HepG2 (cell line): ENCODE data around the gene UCN. TPM values are rescaled to one million over a fixed set of nuclear protein-coding genes. Genes with fewer than 3 reads are reported as not detected.

Source experiments
- ATAC-seq: fragments of 200-7000 bp; cut with Tn5 transposase; 3 replicates; pipeline ENCODE4 v1.9.1; 2020; ENCODE audit warnings: mild to moderate bottlenecking, moderate library complexity
- BruUV-seq: library from RNA; stranded (reverse); fragments of 400-500 nt; replicated peaks from 2 replicates; lab custom pipeline; 2021; lab: Mats Ljungman, UMichigan
- CTCF ChIA-PET: fragments of 300-600 bp; formaldehyde crosslinking; extraction: SDS; loops from one replicate; lab custom pipeline; 2021; ENCODE audit warnings: low total read pairs, inconsistent platforms, low intra/inter-chr PET ratio; lab: Yijun Ruan, JAX
- POLR2A ChIA-PET: fragments of 350-600 bp; sonication (Branson Sonifier 250); formaldehyde crosslinking; loops from one replicate; lab custom pipeline; 2020; ENCODE audit warnings: antibody characterized with exemption, inconsistent platforms; lab: Yijun Ruan, JAX
- DNase-seq: peaks from one replicate; pipeline ENCODE4 v3.0.0-alpha.2; 2015; ENCODE audit warnings: low spot score
- FAIRE-seq: peaks from 3 replicates; lab custom pipeline; 2011; peaks lifted over from hg19 to GRCh38; lab: Jason Lieb, UNC
- H2AFZ ChIP-seq: one replicate; pipeline ENCODE4 v1.6.1; 2011; ENCODE audit warnings: low read length, inconsistent platforms
- H3K27ac ChIP-seq: fragments of 300-600 bp; 3 replicates; pipeline ENCODE4 v1.8.0; 2011; ENCODE audit warnings: mixed run types, mild to moderate bottlenecking, mixed read lengths, low read length, inconsistent platforms; ENCODE audit not compliant: insufficient read depth; ENCODE audit errors: extremely low read length
- H3K27me3 ChIP-seq, 2 experiments: fragments of 200-600 bp in 1 of 2; 2 replicates in 1 of 2; 3 replicates in 1 of 2; pipeline versions ENCODE4 v1.6.0 to v1.8.0; 2011; ENCODE audit warnings: low read length in 2 of 2, mild to moderate bottlenecking in 2 of 2, moderate library complexity in 2 of 2, inconsistent platforms in 1 of 2; ENCODE audit not compliant: insufficient read depth in 2 of 2, control insufficient read depth in 1 of 2
- H3K36me3 ChIP-seq, 2 experiments: fragments of 200-600 bp in 1 of 2; replicated peaks in 1 of 2; 2 replicates in 1 of 2; 3 replicates in 1 of 2; pipeline versions ENCODE4 v1.5.1 to v1.8.0; 2011; ENCODE audit warnings: low read length in 2 of 2, inconsistent platforms in 1 of 2; ENCODE audit not compliant: insufficient read depth in 2 of 2, control insufficient read depth in 1 of 2
- H3K4me1 ChIP-seq: 2 replicates; pipeline ENCODE4 v1.5.1; 2012; ENCODE audit warnings: low read length, inconsistent platforms; ENCODE audit not compliant: insufficient read depth
- H3K4me2 ChIP-seq: 2 replicates; pipeline ENCODE4 v1.6.0; 2011; ENCODE audit warnings: low read depth, low read length, inconsistent platforms
- H3K4me3 ChIP-seq, 3 experiments: fragments of 200-600 bp in 1 of 3; sonication (generic), shearing (Covaris generic) in 1 of 3; replicated peaks in 1 of 3; 2 replicates each; pipeline ENCODE4 v1.5.1; 2011 to 2016; ENCODE audit warnings: low read length in 3 of 3, inconsistent platforms in 2 of 3, low read depth in 2 of 3, mild to moderate bottlenecking in 2 of 3, control low read depth in 1 of 3, mixed read lengths in 1 of 3; ENCODE audit not compliant: insufficient read depth in 1 of 3
- H3K79me2 ChIP-seq: one replicate; pipeline ENCODE4 v1.6.1; 2011; ENCODE audit warnings: low read length, inconsistent platforms; ENCODE audit not compliant: insufficient read depth
- H3K9ac ChIP-seq: 2 replicates; pipeline ENCODE4 v1.6.0; 2011; ENCODE audit warnings: mild to moderate bottlenecking, low read depth, low read length, inconsistent platforms; ENCODE audit not compliant: insufficient read depth
- H3K9me3 ChIP-seq: 2 replicates; pipeline ENCODE4 v1.5.1; 2012; ENCODE audit warnings: mild to moderate bottlenecking, low read length
- H4K20me1 ChIP-seq: 2 replicates; pipeline ENCODE4 v1.6.0; 2011; ENCODE audit warnings: inconsistent platforms, mild to moderate bottlenecking, low read length, moderate library complexity; ENCODE audit not compliant: insufficient read depth
- ATM ChIP-seq: fragments of 450-650 bp; IDR thresholded peaks from 2 replicates; pipeline ENCODE4 v1.7.1; 2017; ENCODE audit warnings: mild to moderate bottlenecking, borderline replicate concordance
- CBX1 ChIP-seq: IDR thresholded peaks from one replicate; pipeline ENCODE4 v1.6.1; 2016; ENCODE audit warnings: antibody characterized with exemption, low read depth
- FOXP4 ChIP-seq: sonication (generic); formaldehyde crosslinking; IDR thresholded peaks from 2 replicates; pipeline ENCODE4 v1.4.0; 2020; ENCODE audit warnings: missing genetic modification reagents
- RFXANK ChIP-seq: IDR thresholded peaks from 2 replicates; pipeline ENCODE4 v1.6.1; 2016
- SATB2 ChIP-seq: sonication (generic); formaldehyde crosslinking; IDR thresholded peaks from 2 replicates; pipeline ENCODE4 v1.5.0; 2020; ENCODE audit warnings: missing genetic modification reagents
- SP2 ChIP-seq: sonication (generic); formaldehyde crosslinking; IDR thresholded peaks from 2 replicates; pipeline ENCODE4 v1.5.1; 2020; ENCODE audit warnings: mild to moderate bottlenecking, missing genetic modification reagents
- TBX3 ChIP-seq: fragments of 450-650 bp; IDR thresholded peaks from 2 replicates; pipeline ENCODE4 v1.6.1; 2017; ENCODE audit warnings: antibody characterized with exemption, mild to moderate bottlenecking, inconsistent platforms, borderline replicate concordance
- TEAD3 ChIP-seq: optimal IDR thresholded peaks from 2 replicates; pipeline ENCODE3; 2016; ENCODE audit warnings: borderline replicate concordance
- ZFP62 ChIP-seq: sonication (generic); formaldehyde crosslinking; IDR thresholded peaks from 2 replicates; pipeline ENCODE4 v1.4.0; 2020; ENCODE audit warnings: missing genetic modification reagents
- ZNF407 ChIP-seq: sonication (generic); formaldehyde crosslinking; IDR thresholded peaks from one replicate; pipeline ENCODE4 v1.5.1; 2020; ENCODE audit warnings: mild to moderate bottlenecking, missing genetic modification reagents; ENCODE audit errors: not compliant biosample characterization
- ZNF747 ChIP-seq: sonication (generic); formaldehyde crosslinking; IDR thresholded peaks from 2 replicates; pipeline ENCODE4 v1.8.1; 2023; ENCODE audit warnings: missing genetic modification reagents, mild to moderate bottlenecking, borderline replicate concordance
- ZNF839 ChIP-seq: sonication (generic); formaldehyde crosslinking; IDR thresholded peaks from 2 replicates; pipeline ENCODE4 v1.4.0; 2020; ENCODE audit warnings: missing genetic modification reagents, mild to moderate bottlenecking, borderline replicate concordance
- WGBS: methylation state at CpG from one replicate; pipeline ENCODE4 v1.1.6; 2017; ENCODE audit warnings: low lambda C conversion rate; 5-methylcytosine and 5-hydroxymethylcytosine counted together
- in situ Hi-C: cut with HindIII; loops from 2 replicates; pipeline ENCODE4 v1.10.0; 2017; ENCODE audit warnings: low pct_unique_long_range_greater_than_20kb; ENCODE audit not compliant: extremely low pct_ligation_motif_present
- intact Hi-C: fragments of 100-400 bp; cut with micrococcal nuclease; formaldehyde crosslinking; loops from one replicate; pipeline ENCODE4 v1.10.0; 2022; ENCODE audit not compliant: unreplicated experiment
- polyA plus RNA-seq, 8 experiments: library from polyadenylated mRNA; depleted of rRNA in 3 of 8; stranded (reverse) in 7 of 8; unstranded in 1 of 8; fragments of >200 nt; fragmentation: Illumina TruSeq in 4 of 8; extraction: Trizol in 4 of 8; gene quantifications; 2 replicates each; pipeline versions ENCODE4 v1.2.1 to v1.2.3, GENCODE V29; 2011 to 2016; ENCODE audit warnings: low read depth in 4 of 8, missing spikeins in 1 of 8, mixed read lengths in 1 of 8; ENCODE audit not compliant: insufficient read depth in 1 of 8
- total RNA-seq, 5 experiments: library from RNA; depleted of rRNA; stranded (reverse); fragments of >200 nt; fragmentation: Illumina TruSeq; extraction: Trizol; gene quantifications; 2 replicates each; pipeline ENCODE4 v1.2.3, GENCODE V29; 2016; ENCODE audit warnings: low read depth in 1 of 5

UCN gene
- total and polyA plus RNA-seq, 2 of the 13 experiments (the other 11 are each of a cell fraction or from before 2014, with no cell fraction given) = 1.2 to 2.3 TPM

GRCh38 chr2:27264753-27265535 lies 43.3 kb downstream of the UCN start:
- peak; percentile 73 for DNase-seq
- Histone ChIP-seq H3K9me3 (no peaks in the 10 kb centered on the region), H3K27me3 (peaks cover 19 to 79% of the 10 kb centered on the region in 2 experiments), H3K36me3 (no peaks in the 10 kb centered on the region), H3K4me1 (peaks cover 26% of the 10 kb centered on the region), H3K79me2 (no peaks in the 10 kb centered on the region), H3K9ac (no peak overlapping the region), H4K20me1 (no peaks in the 10 kb centered on the region), H3K4me3 (peak overlapping the region; percentile 56 to 77 (median 58)), H3K27ac (no peak overlapping the region), H3K4me2 (peak overlapping the region; percentile 92), H2AFZ (no peak overlapping the region)
- in situ Hi-C loops (no loop called here), intact Hi-C loops (loop anchor here (1.0 to 2.0 kb wide), 3 partner anchors 16 to 38 kb away; no protein-coding TSS in a partner anchor)
- ATAC-seq = peak; percentile 79
- ChIA-PET POLR2A (interaction anchor here (0.8 kb wide), 1 partner anchor 17 kb away, joined by 3 read pairs; no protein-coding TSS in a partner anchor), CTCF (interaction anchor here (1.8 to 3.6 kb wide), 3 partner anchors 15 to 38 kb away, joined by 7 to 29 read pairs (median 20); no protein-coding TSS in a partner anchor)
- BruUV-seq = no TSS peak
- peak; percentile 48 for FAIRE-seq
- WGBS = 9% methylated on average over 36 of the region's 56 CpGs
- TF ChIP-seq ZFP62 (CRISPR knock-in tag) (no peak), ZNF407 (no peak), ATM (no peak), CBX1 (no peak), RFXANK (CRISPR knock-in tag) (no peak), TBX3 (0 out of 2 replicates have a peak, but pooled peaks have one; percentile 34), ZNF747 (CRISPR knock-in tag) (peak; percentile 67; the same call in 1 of the 2 replicates), TEAD3 (CRISPR knock-in tag) (peak; percentile 73), ZNF839 (CRISPR knock-in tag) (no peak; the same call in 1 of the 2 replicates), SATB2 (no peak), FOXP4 (CRISPR knock-in tag) (peak; percentile 59; the same call in 1 of the 2 replicates), SP2 (CRISPR knock-in tag) (no peak)
